ENCODE results near the gene MARCKS.

The MARCKS gene

DNA sequence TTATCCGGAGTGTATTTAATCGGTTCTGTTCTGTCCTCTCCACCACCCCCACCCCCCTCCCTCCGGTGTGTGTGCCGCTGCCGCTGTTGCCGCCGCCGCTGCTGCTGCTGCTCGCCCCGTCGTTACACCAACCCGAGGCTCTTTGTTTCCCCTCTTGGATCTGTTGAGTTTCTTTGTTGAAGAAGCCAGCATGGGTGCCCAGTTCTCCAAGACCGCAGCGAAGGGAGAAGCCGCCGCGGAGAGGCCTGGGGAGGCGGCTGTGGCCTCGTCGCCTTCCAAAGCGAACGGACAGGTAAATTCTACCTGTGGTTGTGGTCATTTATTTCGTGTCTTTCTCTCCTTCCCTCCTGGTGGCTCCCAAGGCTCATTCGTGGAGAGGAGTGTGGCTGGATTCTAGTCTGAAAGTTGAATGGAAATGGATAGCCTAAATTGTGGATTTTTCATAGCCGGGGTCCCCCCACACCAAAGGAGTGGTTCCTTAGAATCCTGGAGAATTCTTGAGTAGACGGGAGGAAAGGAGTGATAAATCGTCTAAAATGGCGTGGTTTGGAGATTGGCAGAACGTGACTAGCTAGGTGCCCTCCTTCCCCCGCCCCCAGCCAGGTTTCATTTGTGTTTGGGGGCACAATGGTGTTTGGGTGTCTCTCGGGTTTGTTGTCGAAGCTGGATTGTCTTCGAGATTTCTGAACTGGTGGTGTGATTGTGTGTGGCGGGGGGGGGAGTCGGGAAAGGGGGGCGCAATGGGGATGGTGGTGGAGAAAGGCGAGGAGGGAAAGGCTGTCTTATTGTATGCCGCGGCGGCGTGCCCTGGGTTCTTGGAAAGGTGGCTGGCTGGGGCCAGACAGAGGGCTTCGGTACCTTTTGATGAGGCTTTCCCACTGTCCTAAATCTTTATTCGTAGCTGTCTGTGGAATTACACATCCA lies 673 bp downstream of the MARCKS start:
- H3K4me3 ChIP-seq (ENCODE audit: control insufficient read depth in 1 of 7, extremely low read depth in 1 of 7, insufficient read depth in 4 of 7, low read depth in 2 of 7, low read length in 6 of 7): peak overlapping the region; percentile 34 to 98 (median 80)
- CTCF ChIA-PET: interaction anchor here (1.0 to 2.1 kb wide), 10 partner anchors 13 to 1678 kb away, joined by 3 to 11 read pairs (median 5); no protein-coding TSS in a partner anchor
- H3K4me1 ChIP-seq (ENCODE audit: control extremely low read depth in 1 of 4, control insufficient read depth in 4 of 4, insufficient read depth in 4 of 4, low read length in 3 of 4): peaks cover 16 to 46% (median 41%) of the 10 kb centered on the region in 4 experiments
- peak in 2 of 3 donors; percentile 48 to 65 for DNase-seq
- WGBS (ENCODE audit: insufficient coverage): 0% methylated on average over 17 of the region's 43 CpGs
- H3K27me3 ChIP-seq (replicated peaks in 2 of 5; ENCODE audit: control insufficient read depth in 4 of 5, insufficient read depth in 5 of 5, low read length in 4 of 5): peaks cover 0 to 42% (median 21%) of the 10 kb centered on the region in 5 experiments
- peaks cover 0 to 6% (median 2%) of the 10 kb centered on the region in 4 experiments for H3K36me3 ChIP-seq (ENCODE audit: control insufficient read depth in 4 of 4, insufficient read depth in 4 of 4, low read length in 3 of 4)
- H3K27ac ChIP-seq (ENCODE audit: insufficient read depth in 1 of 2, low read depth in 1 of 2, low read length in 2 of 2, poor library complexity in 1 of 2, severe bottlenecking in 2 of 2): peak overlapping the region in 1 of 2 experiments; percentile 52
- POLR2A ChIA-PET: interaction anchor here (0.6 kb wide), 1 partner anchor 202 kb away, joined by 6 read pairs; no protein-coding TSS in a partner anchor
- H3K9me3 ChIP-seq (ENCODE audit: control extremely low read depth in 1 of 5, control insufficient read depth in 4 of 5, insufficient read depth in 2 of 5, low read depth in 1 of 5, low read length in 4 of 5): no peaks in the 10 kb centered on the region

DNA sequence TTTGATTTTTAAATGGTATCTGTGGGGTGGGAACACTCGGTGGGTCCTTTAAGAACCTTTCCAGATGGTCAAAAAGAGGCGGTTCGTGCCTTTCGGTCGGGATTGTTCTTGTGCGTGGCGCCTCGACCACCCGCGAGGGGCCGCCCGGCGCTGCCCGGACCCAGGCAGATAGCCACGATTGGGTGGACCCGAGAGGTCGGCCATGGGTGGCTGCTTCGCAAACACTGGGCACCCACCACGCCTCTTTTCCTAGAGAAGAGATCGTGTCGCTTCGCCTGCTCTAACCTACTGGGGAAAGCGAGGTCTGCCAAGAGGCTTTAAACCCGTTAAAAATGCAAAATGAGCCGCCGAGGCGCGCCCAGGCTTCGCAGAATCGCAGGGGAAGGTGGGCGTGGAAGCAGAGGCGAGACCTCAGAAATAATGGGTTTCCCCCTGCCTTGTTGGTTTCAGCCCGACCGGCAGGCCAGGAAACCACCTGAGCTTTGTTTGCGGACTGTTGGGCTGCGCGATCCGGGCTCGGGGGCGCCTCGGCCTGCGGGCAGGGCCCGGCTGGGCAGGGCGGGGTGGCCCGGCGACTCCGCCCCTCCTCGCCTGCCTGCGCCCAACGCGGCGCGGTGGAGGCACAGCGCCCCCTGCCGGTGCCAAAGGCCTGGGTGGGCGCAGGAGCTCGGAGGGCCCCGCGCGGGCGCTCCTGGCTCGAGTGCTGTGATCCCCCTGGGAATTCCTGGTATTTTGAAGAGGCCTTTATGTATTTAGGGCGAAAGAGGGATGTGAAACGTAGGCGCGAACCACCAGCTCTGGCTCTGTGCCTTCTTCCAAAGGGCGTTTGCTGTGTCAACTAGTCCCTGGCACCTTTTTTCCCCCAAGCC lies 1.6 kb downstream of the MARCKS start:
- H3K4me3 ChIP-seq (ENCODE audit: control insufficient read depth in 1 of 7, extremely low read depth in 1 of 7, insufficient read depth in 4 of 7, low read depth in 2 of 7, low read length in 6 of 7): peak overlapping the region; percentile 34 to 98 (median 80)
- H3K27me3 ChIP-seq (replicated peaks in 2 of 5; ENCODE audit: control insufficient read depth in 4 of 5, insufficient read depth in 5 of 5, low read length in 4 of 5): peaks cover 0 to 36% (median 16%) of the 10 kb centered on the region in 5 experiments
- peaks cover 16 to 46% (median 41%) of the 10 kb centered on the region in 4 experiments for H3K4me1 ChIP-seq (ENCODE audit: control extremely low read depth in 1 of 4, control insufficient read depth in 4 of 4, insufficient read depth in 4 of 4, low read length in 3 of 4)
- ChIA-PET CTCF (interaction anchor here (0.6 to 2.4 kb wide), 18 partner anchors 9 to 1678 kb away, joined by 3 to 11 read pairs (median 4); no protein-coding TSS in a partner anchor), POLR2A (no interaction called here)
- peak; percentile 85 to 96 (median 94) for DNase-seq
- H3K36me3 ChIP-seq (ENCODE audit: control insufficient read depth in 4 of 4, insufficient read depth in 4 of 4, low read length in 3 of 4): peaks cover 0 to 6% (median 2%) of the 10 kb centered on the region in 4 experiments
- peak overlapping the region in 1 of 2 experiments; percentile 52 for H3K27ac ChIP-seq (ENCODE audit: insufficient read depth in 1 of 2, low read depth in 1 of 2, low read length in 2 of 2, poor library complexity in 1 of 2, severe bottlenecking in 2 of 2)
- WGBS (ENCODE audit: insufficient coverage): under 1% methylated on average over 64 of the region's 67 CpGs
- no peaks in the 10 kb centered on the region for H3K9me3 ChIP-seq (ENCODE audit: control extremely low read depth in 1 of 5, control insufficient read depth in 4 of 5, insufficient read depth in 2 of 5, low read depth in 1 of 5, low read length in 4 of 5)

DNA sequence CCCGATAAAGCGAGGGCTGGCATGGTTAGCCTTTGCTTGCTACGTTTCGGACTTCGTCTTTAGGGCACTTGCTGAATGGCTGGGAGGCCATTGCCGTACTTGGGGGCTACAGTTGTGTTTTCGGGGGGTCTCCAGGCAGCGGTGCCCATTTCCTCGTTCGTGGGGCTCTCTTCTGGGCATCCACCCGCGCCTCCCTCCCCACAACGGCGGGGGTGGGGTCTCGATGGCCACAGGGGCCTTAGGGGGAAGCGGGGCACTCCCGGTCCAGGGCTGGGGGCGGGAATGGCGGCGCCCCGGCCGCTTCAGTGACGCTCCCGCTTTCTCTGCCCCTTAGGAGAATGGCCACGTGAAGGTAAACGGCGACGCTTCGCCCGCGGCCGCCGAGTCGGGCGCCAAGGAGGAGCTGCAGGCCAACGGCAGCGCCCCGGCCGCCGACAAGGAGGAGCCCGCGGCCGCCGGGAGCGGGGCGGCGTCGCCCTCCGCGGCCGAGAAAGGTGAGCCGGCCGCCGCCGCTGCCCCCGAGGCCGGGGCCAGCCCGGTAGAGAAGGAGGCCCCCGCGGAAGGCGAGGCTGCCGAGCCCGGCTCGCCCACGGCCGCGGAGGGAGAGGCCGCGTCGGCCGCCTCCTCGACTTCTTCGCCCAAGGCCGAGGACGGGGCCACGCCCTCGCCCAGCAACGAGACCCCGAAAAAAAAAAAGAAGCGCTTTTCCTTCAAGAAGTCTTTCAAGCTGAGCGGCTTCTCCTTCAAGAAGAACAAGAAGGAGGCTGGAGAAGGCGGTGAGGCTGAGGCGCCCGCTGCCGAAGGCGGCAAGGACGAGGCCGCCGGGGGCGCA lies 2.4 kb downstream of the MARCKS start:
- no peaks in the 10 kb centered on the region for H3K9me3 ChIP-seq (ENCODE audit: control extremely low read depth in 1 of 5, control insufficient read depth in 4 of 5, insufficient read depth in 2 of 5, low read depth in 1 of 5, low read length in 4 of 5)
- H3K27ac ChIP-seq (ENCODE audit: insufficient read depth in 1 of 2, low read depth in 1 of 2, low read length in 2 of 2, poor library complexity in 1 of 2, severe bottlenecking in 2 of 2): no peak overlapping the region
- ChIA-PET CTCF (interaction anchor here (0.6 to 2.4 kb wide), 18 partner anchors 8 to 1679 kb away, joined by 3 to 11 read pairs (median 4); no protein-coding TSS in a partner anchor), POLR2A (no interaction called here)
- H3K27me3 ChIP-seq (replicated peaks in 2 of 5; ENCODE audit: control insufficient read depth in 4 of 5, insufficient read depth in 5 of 5, low read length in 4 of 5): peaks cover 0 to 31% (median 16%) of the 10 kb centered on the region in 5 experiments
- WGBS (ENCODE audit: insufficient coverage): 34% methylated on average over 52 of the region's 90 CpGs
- peak overlapping the region in 6 of 7 experiments; percentile 53 to 84 (median 78) for H3K4me3 ChIP-seq (ENCODE audit: control insufficient read depth in 1 of 7, extremely low read depth in 1 of 7, insufficient read depth in 4 of 7, low read depth in 2 of 7, low read length in 6 of 7)
- peaks cover 13 to 43% (median 34%) of the 10 kb centered on the region in 4 experiments for H3K4me1 ChIP-seq (ENCODE audit: control extremely low read depth in 1 of 4, control insufficient read depth in 4 of 4, insufficient read depth in 4 of 4, low read length in 3 of 4)
- DNase-seq: peak in 2 of 3 donors; percentile 8 to 21
- peaks cover 0 to 6% (median 2%) of the 10 kb centered on the region in 4 experiments for H3K36me3 ChIP-seq (ENCODE audit: control insufficient read depth in 4 of 4, insufficient read depth in 4 of 4, low read length in 3 of 4)

GRCh38 chr6:113860181-113860955 lies 3.2 kb downstream of the MARCKS start:
- CTCF ChIA-PET: interaction anchor here (0.6 to 2.4 kb wide), 5 partner anchors 10 to 1081 kb away, joined by 3 to 8 read pairs (median 4); no protein-coding TSS in a partner anchor
- peak in 2 of 3 donors; percentile 16 to 28 for DNase-seq
- H3K4me3 ChIP-seq (ENCODE audit: control insufficient read depth in 1 of 7, extremely low read depth in 1 of 7, insufficient read depth in 4 of 7, low read depth in 2 of 7, low read length in 6 of 7): no peak overlapping the region
- peaks cover 0 to 6% (median 2%) of the 10 kb centered on the region in 4 experiments for H3K36me3 ChIP-seq (ENCODE audit: control insufficient read depth in 4 of 4, insufficient read depth in 4 of 4, low read length in 3 of 4)
- peaks cover 13 to 38% (median 29%) of the 10 kb centered on the region in 4 experiments for H3K4me1 ChIP-seq (ENCODE audit: control extremely low read depth in 1 of 4, control insufficient read depth in 4 of 4, insufficient read depth in 4 of 4, low read length in 3 of 4)
- POLR2A ChIA-PET: no interaction called here
- peaks cover 0 to 29% (median 16%) of the 10 kb centered on the region in 5 experiments for H3K27me3 ChIP-seq (replicated peaks in 2 of 5; ENCODE audit: control insufficient read depth in 4 of 5, insufficient read depth in 5 of 5, low read length in 4 of 5)
- H3K27ac ChIP-seq (ENCODE audit: insufficient read depth in 1 of 2, low read depth in 1 of 2, low read length in 2 of 2, poor library complexity in 1 of 2, severe bottlenecking in 2 of 2): no peak overlapping the region
- WGBS (ENCODE audit: insufficient coverage): 94% methylated on average over 30 of the region's 56 CpGs
- H3K9me3 ChIP-seq (ENCODE audit: control extremely low read depth in 1 of 5, control insufficient read depth in 4 of 5, insufficient read depth in 2 of 5, low read depth in 1 of 5, low read length in 4 of 5): no peaks in the 10 kb centered on the region

DNA sequence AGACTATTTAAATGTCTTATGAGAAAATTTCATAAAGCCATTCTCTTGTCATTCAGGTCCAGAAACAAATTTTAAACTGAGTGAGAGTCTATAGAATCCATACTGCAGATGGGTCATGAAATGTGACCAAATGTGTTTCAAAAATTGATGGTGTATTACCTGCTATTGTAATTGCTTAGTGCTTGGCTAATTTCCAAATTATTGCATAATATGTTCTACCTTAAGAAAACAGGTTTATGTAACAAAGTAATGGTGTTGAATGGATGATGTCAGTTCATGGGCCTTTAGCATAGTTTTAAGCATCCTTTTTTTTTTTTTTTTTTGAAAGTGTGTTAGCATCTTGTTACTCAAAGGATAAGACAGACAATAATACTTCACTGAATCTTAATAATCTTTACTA lies 5.0 kb downstream of the MARCKS start:
- Histone ChIP-seq H3K27me3 (replicated peaks in 2 of 5; ENCODE audit: control insufficient read depth in 4 of 5, insufficient read depth in 5 of 5, low read length in 4 of 5) (peaks cover 0 to 18% (median 3%) of the 10 kb centered on the region in 5 experiments), H3K4me1 (ENCODE audit: control extremely low read depth in 1 of 4, control insufficient read depth in 4 of 4, insufficient read depth in 4 of 4, low read length in 3 of 4) (peaks cover 0 to 20% (median 14%) of the 10 kb centered on the region in 4 experiments), H3K4me3 (ENCODE audit: control insufficient read depth in 1 of 7, extremely low read depth in 1 of 7, insufficient read depth in 4 of 7, low read depth in 2 of 7, low read length in 6 of 7) (no peak overlapping the region), H3K27ac (ENCODE audit: insufficient read depth in 1 of 2, low read depth in 1 of 2, low read length in 2 of 2, poor library complexity in 1 of 2, severe bottlenecking in 2 of 2) (no peak overlapping the region), H3K36me3 (ENCODE audit: control insufficient read depth in 4 of 4, insufficient read depth in 4 of 4, low read length in 3 of 4) (peaks cover 0 to 6% (median 2%) of the 10 kb centered on the region in 4 experiments), H3K9me3 (ENCODE audit: control extremely low read depth in 1 of 5, control insufficient read depth in 4 of 5, insufficient read depth in 2 of 5, low read depth in 1 of 5, low read length in 4 of 5) (no peaks in the 10 kb centered on the region)
- CTCF ChIA-PET: no interaction called here
- no peak for DNase-seq
- POLR2A ChIA-PET: no interaction called here
